Ishikawa (cell line): ENCODE measurements around the gene TIGIT.

Source experiments
- CREB1 ChIP-seq: IDR thresholded peaks from 2 replicates; pipeline ENCODE4 v1.6.1; 2012; ENCODE audit warnings: low read depth
- EGR1 ChIP-seq: IDR thresholded peaks from 2 replicates; pipeline ENCODE4 v1.6.1; 2012
- EP300 ChIP-seq: IDR thresholded peaks from 2 replicates; pipeline ENCODE4 v1.6.1; 2012; ENCODE audit warnings: borderline replicate concordance
- FOXM1 ChIP-seq: IDR thresholded peaks from 2 replicates; pipeline ENCODE4 v1.6.1; 2012; ENCODE audit warnings: low read depth, borderline replicate concordance
- RAD21 ChIP-seq: IDR thresholded peaks from 2 replicates; pipeline ENCODE4 v1.6.1; 2012; ENCODE audit warnings: low read depth
- TAF1 ChIP-seq: IDR thresholded peaks from 2 replicates; pipeline ENCODE4 v1.6.1; 2012; ENCODE audit warnings: low read depth, mild to moderate bottlenecking
- TEAD4 ChIP-seq: IDR thresholded peaks from 2 replicates; pipeline ENCODE4 v1.6.1; 2012
- USF1 ChIP-seq: IDR thresholded peaks from 2 replicates; pipeline ENCODE4 v1.6.1; 2012
- YY1 ChIP-seq: IDR thresholded peaks from 2 replicates; pipeline ENCODE4 v1.6.1; 2012; ENCODE audit warnings: low read depth
- TF ChIP-seq, protein P1 (sequence below): IDR thresholded peaks from 2 replicates; pipeline ENCODE4 v1.6.1; 2012; ENCODE audit warnings: low read depth, mild to moderate bottlenecking
- TF ChIP-seq, protein P2 (sequence below): IDR thresholded peaks from 2 replicates; pipeline ENCODE4 v1.6.1; 2012

DNA sequence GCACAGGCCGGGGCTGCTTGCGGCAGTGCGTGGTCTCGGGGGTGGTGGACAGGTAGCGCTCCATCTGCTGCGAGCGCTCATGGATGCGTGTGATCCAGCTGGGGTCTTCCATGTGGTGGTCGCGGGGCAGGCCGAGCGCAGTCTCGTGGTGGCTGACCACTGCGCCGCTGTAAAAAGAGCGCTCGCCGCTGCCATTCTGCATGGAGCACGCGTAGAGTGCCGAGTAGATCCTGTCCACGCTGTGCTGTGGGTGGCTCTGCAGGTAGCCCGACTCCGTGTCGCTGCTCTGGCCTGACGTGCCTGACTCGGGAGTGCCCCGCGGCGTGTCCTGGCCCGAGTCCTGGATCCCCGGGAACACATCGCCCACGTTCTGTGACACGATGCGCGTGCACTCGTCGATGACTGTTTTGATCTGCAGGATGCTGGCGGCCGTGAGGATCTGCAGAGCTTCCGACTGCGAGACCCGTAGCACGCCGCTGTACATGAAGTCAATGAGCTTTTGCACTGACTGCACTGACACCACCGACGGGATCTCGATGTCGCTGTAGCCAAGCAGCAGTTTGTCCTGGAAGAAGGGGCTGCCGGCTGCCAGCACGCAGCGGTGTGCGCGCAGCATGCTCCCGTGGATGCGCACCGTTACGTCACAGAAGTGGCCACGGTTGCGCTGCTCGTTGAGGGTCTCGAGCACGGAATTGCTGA, 57.4 kb downstream of the TIGIT start:
- no peak for TF ChIP-seq TAF1
- TF ChIP-seq, protein P1, sequence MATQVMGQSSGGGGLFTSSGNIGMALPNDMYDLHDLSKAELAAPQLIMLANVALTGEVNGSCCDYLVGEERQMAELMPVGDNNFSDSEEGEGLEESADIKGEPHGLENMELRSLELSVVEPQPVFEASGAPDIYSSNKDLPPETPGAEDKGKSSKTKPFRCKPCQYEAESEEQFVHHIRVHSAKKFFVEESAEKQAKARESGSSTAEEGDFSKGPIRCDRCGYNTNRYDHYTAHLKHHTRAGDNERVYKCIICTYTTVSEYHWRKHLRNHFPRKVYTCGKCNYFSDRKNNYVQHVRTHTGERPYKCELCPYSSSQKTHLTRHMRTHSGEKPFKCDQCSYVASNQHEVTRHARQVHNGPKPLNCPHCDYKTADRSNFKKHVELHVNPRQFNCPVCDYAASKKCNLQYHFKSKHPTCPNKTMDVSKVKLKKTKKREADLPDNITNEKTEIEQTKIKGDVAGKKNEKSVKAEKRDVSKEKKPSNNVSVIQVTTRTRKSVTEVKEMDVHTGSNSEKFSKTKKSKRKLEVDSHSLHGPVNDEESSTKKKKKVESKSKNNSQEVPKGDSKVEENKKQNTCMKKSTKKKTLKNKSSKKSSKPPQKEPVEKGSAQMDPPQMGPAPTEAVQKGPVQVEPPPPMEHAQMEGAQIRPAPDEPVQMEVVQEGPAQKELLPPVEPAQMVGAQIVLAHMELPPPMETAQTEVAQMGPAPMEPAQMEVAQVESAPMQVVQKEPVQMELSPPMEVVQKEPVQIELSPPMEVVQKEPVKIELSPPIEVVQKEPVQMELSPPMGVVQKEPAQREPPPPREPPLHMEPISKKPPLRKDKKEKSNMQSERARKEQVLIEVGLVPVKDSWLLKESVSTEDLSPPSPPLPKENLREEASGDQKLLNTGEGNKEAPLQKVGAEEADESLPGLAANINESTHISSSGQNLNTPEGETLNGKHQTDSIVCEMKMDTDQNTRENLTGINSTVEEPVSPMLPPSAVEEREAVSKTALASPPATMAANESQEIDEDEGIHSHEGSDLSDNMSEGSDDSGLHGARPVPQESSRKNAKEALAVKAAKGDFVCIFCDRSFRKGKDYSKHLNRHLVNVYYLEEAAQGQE: no peak
- no peak for TF ChIP-seq RAD21
- no peak for TF ChIP-seq YY1
- no peak for TF ChIP-seq CREB1
- TF ChIP-seq, protein P2, sequence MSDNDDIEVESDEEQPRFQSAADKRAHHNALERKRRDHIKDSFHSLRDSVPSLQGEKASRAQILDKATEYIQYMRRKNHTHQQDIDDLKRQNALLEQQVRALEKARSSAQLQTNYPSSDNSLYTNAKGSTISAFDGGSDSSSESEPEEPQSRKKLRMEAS: no peak
- TF ChIP-seq FOXM1: no peak
- no peak for TF ChIP-seq EP300
- no peak for TF ChIP-seq EGR1
- TF ChIP-seq TEAD4: no peak
- TF ChIP-seq USF1: no peak
